HG03066 (cell line): ENCODE results near the gene RAPGEF6.
"Not testable (repeated sequence)": the region's sequence is repeated elsewhere in the genome, so short reads cannot be mapped to it uniquely, and the experiment has no call there.

Experiments
- ATAC-seq: cut with Tn5 transposase; IDR thresholded peaks from one replicate; pipeline ENCODE4 v1.9.1; 2021; ENCODE audit warnings: low read depth; ENCODE audit not compliant: unreplicated experiment

The RAPGEF6 gene

DNA sequence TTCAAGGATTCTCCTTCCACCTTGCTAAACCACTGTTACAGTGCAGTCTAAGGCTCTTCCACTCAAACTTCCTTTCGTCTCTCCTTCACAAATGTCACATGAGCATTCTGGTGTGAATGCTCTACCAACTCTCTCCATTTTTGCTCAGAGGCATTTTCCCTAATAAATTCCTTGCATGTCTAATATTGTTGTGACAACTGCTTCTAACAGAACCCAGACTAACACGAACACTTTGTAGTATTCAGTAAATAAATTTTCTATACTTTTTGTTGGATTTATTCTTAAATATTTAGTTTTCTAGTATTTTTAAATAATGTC lies 24.0 kb downstream of the RAPGEF6 start:
- no peak for ATAC-seq

DNA sequence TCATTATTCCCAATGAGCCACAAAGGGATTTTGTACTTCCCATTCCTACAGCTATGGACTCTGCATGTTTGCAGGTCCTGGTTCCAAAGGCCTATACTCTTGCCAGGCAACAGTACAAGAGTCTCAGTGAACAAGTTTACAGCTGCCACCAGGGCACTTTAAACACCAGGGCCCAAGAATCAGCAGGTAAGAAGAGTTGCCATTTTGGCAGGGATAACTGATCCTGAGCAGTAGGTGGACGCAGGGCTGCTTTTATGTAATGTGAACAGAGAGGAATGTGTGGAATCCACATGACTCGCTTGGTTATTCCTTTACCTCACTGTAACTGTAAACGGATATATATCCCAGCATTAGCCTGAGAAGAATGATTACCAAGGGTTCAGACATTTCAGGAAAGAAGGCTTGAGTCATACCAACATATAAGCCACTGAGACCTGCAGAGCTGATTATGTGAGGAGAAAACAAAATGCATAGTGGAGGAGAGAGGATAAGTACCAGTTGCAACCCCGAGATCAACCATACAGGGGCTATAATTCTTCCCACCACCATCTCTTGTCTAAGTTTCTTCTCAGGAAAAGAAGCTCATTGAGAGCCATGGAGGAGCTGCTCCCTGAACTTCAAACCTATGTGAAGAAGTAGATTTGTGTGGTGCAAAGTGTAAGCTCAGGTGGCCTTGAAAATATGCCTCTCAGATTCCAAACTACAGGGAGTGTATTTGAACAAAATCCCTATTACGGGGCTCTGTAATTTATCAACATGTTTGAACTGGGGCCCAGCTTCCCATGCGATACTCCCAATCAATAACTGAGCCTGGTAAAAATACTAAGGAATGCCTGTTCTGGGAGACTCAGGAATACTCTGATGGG lies 24.6 kb downstream of the RAPGEF6 start:
- ATAC-seq: no peak

DNA sequence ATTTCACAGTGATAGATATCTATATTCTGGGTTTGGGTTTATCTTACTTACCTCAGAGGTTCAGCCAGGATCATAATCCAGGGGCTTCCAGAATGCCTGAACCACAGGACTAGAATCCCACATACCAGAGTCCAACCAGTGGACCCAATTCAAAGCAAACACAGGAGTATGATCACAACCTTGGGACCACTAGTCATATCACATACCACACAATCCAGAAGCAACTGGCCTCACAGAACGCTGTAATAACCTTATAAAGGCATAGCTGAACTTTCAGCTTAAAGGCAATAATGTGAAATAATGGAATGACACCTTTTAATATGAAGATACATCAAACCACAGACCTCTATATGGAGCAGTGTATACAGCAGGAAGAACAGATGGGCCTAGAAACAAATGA lies 25.3 kb downstream of the RAPGEF6 start:
- ATAC-seq: no peak

DNA sequence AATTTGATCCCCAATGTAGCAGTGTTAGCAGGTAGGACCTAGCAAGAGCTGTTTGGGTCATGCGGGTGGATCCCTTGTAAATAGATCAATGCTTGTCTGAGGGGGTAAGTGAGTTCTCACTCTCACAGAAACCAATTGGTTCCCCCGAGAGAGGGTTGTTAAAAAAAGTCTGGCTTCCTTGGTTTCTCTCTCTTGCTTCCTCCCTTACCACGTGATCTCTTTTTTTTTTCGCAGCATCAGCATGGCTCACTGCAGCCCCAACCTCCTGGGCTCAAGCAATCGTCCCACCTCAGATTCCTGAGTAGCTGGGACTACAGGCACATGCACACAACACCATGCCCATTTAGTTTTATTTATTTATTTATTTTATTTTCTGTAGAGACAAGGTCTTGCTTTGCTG lies 26.4 kb downstream of the RAPGEF6 start:
- ATAC-seq: no peak

DNA sequence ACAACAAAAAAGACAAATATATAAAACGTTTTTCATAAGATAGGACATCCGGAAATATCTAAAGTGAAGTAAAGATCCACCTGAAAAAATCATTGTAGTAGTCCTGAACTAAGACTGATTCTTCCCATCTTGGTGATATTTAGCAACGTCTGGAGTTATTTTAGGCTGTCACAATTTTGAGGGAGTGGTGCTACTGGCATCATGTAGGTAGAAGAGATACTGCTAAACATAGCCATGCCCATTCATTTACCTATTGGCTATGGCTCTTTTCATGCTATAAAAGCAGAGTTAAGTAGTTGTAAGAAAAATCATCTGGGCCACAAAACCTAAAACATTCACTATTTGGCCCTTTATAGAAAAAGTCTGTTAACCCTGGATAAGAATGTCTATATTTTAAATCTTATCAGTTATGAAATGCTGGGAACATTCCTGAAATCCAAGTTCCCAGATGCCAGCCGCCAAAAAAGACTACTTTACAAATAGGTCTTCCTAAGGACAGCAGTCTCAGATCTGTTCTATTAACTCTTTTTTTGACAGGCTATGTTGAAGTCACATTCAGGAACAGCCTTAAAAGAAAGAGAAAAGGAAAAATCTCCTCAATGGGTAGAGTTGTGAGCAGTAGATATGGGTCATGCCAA lies 27.0 kb downstream of the RAPGEF6 start:
- ATAC-seq: no peak

DNA sequence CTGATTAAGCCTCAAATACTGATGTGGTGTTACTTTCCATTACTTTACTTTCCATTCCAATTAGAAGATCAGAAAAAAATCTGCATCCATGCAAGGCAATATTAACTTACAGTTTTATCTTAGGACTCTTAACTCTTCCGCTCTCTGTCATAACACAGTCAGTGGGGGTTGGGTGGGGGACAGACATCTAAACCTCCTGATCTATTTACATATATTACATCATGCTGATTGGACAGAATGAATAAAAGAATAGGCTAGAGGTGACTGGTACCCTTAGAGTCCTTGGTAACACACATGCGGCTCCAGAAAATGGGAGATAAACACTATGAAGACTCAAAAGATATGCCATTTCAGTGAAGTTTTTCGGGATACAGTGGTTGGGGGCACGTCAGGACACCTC lies 27.6 kb downstream of the RAPGEF6 start:
- ATAC-seq: no peak

DNA sequence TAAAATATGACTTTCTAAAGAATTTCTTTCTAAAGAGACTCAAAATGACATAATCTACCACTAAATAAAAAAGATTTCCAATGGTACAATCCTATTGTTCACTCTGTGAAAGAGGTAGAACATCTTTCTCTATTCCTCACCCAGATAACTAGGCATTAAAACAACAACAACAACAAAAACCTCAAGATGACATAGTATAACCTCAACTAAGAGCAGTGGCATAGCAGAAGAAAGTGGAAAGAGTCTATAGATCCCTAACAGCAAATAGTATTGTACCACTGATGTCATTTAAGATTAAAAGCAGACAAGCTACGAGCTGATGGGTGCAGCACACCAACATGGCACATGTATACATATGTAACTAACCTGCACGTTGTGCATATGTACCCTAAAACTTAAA lies 29.9 kb downstream of the RAPGEF6 start:
- ATAC-seq: no peak

DNA sequence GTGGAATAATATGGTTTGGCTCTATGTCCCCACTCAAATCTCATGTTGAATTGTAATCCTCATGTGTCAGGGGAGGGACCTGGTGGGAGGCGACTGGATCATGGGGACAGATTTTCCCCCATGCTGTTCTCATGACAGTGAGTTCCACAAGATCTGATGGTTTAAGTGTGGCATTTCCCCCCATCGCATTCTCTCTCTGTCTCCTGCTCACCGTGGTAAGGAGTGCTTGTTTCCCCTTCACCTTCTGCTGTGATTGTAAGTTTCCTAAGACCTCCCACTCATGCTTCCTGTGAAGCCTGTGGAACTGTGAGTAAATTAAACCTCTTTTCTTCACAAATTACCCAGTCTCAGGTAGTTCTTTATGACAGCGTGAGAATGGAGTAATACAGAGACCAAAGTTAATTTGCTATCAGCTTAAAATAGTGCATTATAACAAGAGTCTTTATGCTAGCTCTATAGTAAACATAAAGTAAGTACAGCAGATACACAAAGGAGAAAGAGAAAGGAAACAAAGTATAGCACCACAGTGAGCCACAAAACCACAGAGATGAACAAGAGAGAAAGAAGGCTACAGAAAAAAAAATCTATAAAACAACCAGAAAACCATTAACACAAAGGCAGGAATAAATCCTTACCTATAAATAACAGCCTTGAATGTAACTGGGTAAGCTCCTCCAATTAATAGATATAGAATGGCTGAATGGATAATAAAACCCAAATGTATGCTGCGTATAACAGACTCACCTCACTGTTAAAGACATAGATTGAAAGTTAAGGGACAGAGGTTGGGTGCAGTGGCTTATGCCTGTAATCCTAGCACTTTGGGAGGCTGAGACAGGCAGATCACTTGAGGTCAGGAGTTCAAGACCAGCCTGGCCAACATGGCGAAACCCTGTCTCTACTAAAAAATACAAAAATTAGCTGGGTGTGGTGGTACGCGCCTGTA lies 39.7 kb downstream of the RAPGEF6 start:
- no peak for ATAC-seq

DNA sequence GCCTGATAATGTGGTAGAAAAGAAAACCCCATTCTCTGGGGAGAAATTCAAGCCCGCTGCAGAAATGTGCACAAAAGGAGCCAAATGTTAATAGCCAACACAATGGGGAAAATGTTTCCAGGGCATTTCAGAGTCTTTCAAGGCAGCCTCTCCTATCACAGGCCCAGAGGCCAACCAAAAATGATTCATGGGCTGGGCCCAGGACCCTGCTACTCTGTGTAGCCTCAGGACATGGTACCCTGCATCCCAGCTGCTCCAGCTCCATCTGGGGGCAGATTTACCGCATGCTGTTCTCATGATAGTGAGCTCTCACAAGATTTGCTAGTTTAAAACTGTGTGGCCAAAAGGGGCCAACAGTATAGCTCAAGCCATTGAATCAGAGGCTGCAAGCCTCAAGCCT lies 41.1 kb downstream of the RAPGEF6 start:
- ATAC-seq: no peak

DNA sequence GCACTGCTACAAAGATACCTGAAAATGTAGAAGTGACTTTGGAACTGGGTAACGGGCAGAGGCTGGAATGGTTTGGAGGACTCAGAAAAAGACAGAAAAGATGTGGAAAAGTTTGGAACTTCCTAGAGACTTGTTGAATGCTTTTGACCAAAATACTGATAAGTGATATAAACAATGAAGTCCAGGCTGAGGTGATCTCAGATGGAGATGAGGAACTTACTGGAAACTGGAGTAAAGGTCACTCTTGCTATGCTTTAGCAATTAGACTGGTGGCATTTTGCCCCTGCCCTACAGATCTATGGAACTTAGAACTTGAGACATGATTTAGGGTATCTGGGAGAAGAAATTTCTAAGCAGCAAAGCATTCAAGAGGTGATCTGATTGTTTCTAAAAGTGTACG lies 41.6 kb downstream of the RAPGEF6 start:
- ATAC-seq: not testable (repeated sequence)

DNA sequence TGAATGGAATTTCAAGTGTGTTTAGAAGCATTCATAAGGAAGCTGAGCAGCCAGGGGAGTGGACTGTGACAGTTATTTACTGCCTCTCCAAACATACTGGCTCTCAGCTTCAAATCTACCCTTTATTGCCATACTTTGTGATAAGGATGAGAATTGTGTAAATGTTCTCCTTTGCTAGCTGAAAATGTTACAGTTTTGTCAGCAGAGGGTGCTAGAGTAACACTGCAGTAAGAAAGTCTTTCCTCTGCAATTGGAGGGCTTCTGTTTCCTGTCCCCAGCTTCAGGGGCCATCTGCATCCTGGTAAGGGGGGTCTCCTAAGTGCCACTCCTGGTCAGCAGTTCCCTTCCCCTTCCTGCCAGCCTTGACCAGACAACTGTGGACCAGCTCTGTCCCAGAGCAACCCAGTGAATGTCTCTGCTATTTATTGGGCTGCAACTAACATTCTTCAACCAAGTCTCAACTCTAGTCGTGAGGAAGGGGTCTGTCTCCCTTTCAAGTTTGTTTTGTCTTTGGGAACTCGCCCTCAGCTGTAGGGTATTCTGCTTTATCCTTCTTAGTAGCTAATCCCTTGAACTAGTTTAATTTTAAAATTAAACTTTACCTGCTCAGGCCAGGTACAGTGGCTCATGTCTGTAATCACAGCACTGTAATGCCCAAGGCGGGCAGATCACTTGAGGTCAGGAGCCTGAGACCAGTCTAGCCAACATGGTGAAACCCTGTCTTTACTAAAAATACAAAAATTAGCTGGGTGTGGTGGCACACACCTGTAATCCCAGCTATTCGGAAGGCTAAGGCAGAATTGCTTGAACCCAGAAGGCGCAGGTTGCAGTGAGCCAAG lies 45.3 kb downstream of the RAPGEF6 start:
- ATAC-seq: no peak

DNA sequence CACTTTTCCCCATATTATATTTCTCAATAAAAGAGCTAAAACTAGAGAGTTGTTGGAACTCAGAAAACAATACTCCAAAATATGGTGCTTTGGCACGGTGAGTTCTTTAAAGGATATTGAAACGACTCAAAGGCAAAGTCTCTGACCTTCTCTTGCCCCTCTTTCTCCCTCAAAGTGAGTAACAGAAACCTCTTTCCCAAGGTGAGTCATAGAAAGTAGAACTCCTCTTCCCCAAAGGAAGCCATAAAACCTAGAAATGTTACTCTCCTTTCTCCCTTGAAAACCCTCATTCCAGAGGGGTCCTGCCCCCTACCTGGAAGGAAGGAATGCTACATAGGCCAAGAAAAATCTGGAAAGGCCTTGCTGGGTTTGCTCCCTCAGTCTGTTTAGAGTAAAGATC lies 47.5 kb downstream of the RAPGEF6 start:
- ATAC-seq: no peak

DNA sequence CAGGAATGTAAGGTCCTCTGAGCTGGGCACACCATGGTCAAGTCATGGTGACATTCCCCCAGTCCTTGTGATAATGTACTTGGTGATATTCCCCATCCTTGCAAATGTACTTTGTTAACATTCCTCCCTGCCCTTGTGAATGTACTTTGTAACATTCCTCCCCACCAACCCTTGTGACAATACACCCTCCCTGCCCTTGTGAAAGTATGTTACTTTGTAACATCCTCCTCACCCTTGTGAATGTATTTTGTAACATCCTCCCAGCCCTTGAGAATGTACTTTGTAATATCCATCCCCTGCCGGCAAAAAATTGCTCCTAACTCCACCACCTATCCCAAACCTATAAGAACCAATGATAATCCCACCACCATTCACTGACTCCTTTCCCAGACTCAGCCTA lies 53.3 kb downstream of the RAPGEF6 start:
- no peak for ATAC-seq

DNA sequence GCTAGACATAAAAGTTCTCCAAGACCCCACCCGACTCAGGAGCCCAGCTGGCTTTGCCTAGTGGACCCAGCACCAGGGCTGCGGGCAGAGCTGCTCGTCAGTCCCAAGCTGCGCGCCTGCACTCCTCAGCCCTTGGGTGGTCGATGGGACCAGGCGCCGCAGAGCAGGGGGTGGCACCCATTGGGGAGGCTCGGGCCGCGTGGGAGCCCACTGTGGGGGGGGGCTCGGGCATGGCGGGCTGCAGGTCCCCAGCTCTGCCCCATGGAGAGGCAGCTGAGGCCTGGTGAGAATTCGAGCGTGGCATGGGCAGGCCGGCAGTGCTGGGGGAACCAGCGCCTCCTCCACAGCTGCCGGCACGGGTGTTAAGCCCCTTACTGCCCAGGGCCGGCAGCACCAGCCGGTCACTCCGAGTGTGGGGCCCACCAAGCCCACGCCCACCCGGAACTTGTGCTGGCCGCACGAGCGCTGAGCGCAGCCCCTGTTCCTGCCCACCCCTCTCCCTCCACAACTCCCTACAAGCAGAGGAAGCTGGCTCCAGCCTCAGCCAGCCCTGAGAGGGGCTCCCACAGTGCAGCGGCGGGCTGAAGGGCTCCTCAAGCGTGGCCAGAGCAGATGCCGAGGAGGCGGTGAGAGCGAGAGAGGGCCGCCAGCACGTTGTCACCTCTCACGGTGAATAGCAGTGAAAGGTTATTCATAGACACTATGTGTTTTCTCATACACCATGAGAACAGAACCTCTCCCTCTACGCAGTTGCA lies 54.9 kb downstream of the RAPGEF6 start:
- no peak for ATAC-seq

DNA sequence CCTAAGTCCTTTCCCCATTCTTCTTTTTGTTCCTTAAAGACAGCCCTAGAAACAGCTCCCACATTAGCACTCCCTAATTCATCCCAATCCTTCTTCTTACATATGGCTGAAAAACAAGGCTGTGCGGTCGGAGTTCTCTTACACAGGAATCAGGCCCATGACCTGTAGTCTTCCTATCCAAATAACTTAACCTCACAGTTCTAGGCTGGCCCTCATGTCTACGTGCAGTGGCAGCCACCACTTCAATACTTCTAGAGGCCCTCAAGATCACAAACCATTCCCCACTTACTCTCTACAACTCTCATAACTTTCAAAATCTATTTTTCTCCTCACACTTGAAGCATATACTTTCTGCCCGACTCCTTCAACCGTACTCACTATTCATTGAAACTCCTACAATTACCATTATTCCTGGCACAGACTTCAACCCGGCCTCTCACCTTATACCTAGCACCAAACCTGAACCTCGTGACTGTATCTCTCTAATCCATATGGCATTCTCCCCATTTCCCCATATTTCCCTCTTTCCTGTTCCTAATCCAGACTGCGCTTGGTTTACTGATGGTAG lies 59.3 kb downstream of the RAPGEF6 start:
- no peak for ATAC-seq

DNA sequence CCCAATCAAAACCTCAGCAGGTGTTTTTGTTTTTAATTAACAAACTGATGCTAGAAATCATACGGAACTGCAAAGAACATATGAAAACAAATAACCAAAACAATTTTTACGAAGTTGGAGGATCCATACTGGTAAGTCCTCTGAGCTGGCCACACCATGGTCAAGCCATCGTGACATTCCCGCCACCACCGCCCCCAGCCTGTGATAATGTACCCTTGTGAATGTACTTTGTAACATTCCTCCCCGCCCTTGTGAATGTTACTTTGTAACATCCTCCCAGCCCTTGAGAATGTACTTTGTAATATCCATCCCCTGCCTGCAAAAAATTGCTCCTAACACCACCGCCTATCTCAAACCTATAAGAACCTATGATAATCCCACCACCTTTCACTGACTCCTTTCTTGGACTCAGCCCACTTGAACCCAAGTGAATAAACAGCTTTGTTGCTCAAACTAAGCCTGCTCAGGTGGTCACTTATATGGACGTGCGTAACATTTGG lies 63.3 kb downstream of the RAPGEF6 start:
- no peak for ATAC-seq

DNA sequence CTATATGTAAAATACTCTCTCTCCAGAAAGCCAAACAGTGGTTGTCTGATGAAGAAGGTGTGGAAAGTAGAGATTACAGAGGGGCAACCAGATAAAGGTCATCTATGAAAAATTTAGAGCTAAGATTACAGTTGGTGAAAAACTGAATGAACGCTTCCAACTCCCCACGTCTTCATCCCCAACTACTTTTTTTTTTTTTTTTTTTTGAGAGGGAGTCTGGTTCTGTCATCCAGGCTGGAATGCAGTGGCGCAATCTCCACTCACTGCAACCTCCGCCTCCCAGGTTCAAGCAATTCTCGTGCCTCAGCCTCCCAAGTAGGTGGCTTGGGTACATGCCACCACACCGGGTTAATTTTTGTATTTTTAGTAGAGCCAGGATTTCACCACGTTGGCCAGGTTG lies 64.3 kb downstream of the RAPGEF6 start:
- ATAC-seq: no peak

DNA sequence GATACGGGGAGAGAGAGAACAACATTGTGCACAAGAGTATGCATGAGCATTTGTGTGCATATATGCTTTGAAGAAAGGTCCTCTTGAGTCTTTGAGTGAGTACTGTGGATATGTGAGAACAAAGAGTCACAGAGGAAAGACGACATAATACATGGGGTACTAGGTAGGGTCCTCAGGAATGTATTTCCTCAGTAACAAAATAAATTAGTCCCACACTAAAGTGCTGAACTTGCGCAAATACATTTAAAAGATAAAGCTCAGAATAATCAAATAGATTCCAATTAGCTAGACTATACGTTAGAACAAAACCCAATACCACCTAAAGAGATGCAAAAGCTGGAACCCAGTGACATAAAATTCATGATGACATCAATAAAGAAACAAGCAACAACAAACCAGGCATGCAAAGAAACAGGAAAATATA lies 70.8 kb downstream of the RAPGEF6 start:
- ATAC-seq: no peak
